Measurements from ENCODE around the gene PPP1R1B.

The PPP1R1B gene

GRCh38 chr17:39633570-39634183, 6.9 kb downstream of the PPP1R1B start:
- DNase-seq (ENCODE audit: low read depth) = no peak

- no peak for DNase-seq (ENCODE audit: low read depth)
Measured at GRCh38 chr17:39634384-39634871, 7.7 kb downstream of the PPP1R1B start.

- no peak for DNase-seq (ENCODE audit: low read depth)
Measured at GRCh38 chr17:39635614-39636176, 8.9 kb downstream of the PPP1R1B start.

GRCh38 chr17:39636587-39636926, 9.8 kb downstream of the PPP1R1B start:
- DNase-seq (ENCODE audit: low read depth) = no peak

- DNase-seq (ENCODE audit: low read depth) = peak; percentile 41
Measured at GRCh38 chr17:39636927-39637736, 10.4 kb downstream of the PPP1R1B start, which contains the start of gene STARD3. STARD3 (plus strand) TSS chr17:39637144; CDS start chr17:39653532, 16,388 bp downstream.

- DNase-seq (ENCODE audit: low read depth) = no peak
Measured at GRCh38 chr17:39638317-39638716, 11.6 kb downstream of the PPP1R1B start.

GRCh38 chr17:39639043-39639442, 12.3 kb downstream of the PPP1R1B start:
- DNase-seq (ENCODE audit: low read depth) = no peak

- DNase-seq (ENCODE audit: low read depth) = no peak
Measured at GRCh38 chr17:39639566-39640458, 13.1 kb downstream of the PPP1R1B start.

- DNase-seq (ENCODE audit: low read depth) = no peak
Measured at GRCh38 chr17:39640591-39641031, 13.9 kb downstream of the PPP1R1B start.

- DNase-seq (ENCODE audit: low read depth) = no peak
Measured at GRCh38 chr17:39641097-39641496, 14.3 kb downstream of the PPP1R1B start.

- no peak for DNase-seq (ENCODE audit: low read depth)
Measured at GRCh38 chr17:39641883-39642282, 15.1 kb downstream of the PPP1R1B start.

- DNase-seq (ENCODE audit: low read depth) = no peak
Measured at GRCh38 chr17:39642291-39643074, 15.7 kb downstream of the PPP1R1B start.

- no peak for DNase-seq (ENCODE audit: low read depth)
Measured at GRCh38 chr17:39643271-39643670, 16.5 kb downstream of the PPP1R1B start.

- DNase-seq (ENCODE audit: low read depth) = no peak
Measured at GRCh38 chr17:39647256-39647655, 20.5 kb downstream of the PPP1R1B start.

GRCh38 chr17:39648616-39649366, 22.0 kb downstream of the PPP1R1B start:
- DNase-seq (ENCODE audit: low read depth) = no peak

- no peak for DNase-seq (ENCODE audit: low read depth)
Measured at GRCh38 chr17:39650121-39650579, 23.4 kb downstream of the PPP1R1B start.

- no peak for DNase-seq (ENCODE audit: low read depth)
Measured at GRCh38 chr17:39651923-39652586, 25.3 kb downstream of the PPP1R1B start.

- no peak for DNase-seq (ENCODE audit: low read depth)
Measured at GRCh38 chr17:39652587-39653315, 26.0 kb downstream of the PPP1R1B start.

- DNase-seq (ENCODE audit: low read depth) = no peak
Measured at GRCh38 chr17:39653316-39653661, 26.5 kb downstream of the PPP1R1B start.
